WI38 (cell line): Measurements from ENCODE around the gene TASP1.
"Not testable (repeated sequence)": the region's sequence is repeated elsewhere in the genome, so short reads cannot be mapped to it uniquely, and the experiment has no call there.

Experiments used
- H3K4me3 ChIP-seq: 2 replicates; pipeline ENCODE4 v1.5.1; 2011; ENCODE audit warnings: low read depth, mild to moderate bottlenecking, control low read depth, low read length
- TF ChIP-seq, protein P1 (sequence below): IDR thresholded peaks from 2 replicates; pipeline ENCODE4 v1.5.1; 2012; ENCODE audit warnings: low read depth, mild to moderate bottlenecking, control low read depth, low read length

TASP1 gene

GRCh38 chr20:13648291-13649228, 9.8 kb upstream of the TASP1 start:
- TF ChIP-seq, protein P1, sequence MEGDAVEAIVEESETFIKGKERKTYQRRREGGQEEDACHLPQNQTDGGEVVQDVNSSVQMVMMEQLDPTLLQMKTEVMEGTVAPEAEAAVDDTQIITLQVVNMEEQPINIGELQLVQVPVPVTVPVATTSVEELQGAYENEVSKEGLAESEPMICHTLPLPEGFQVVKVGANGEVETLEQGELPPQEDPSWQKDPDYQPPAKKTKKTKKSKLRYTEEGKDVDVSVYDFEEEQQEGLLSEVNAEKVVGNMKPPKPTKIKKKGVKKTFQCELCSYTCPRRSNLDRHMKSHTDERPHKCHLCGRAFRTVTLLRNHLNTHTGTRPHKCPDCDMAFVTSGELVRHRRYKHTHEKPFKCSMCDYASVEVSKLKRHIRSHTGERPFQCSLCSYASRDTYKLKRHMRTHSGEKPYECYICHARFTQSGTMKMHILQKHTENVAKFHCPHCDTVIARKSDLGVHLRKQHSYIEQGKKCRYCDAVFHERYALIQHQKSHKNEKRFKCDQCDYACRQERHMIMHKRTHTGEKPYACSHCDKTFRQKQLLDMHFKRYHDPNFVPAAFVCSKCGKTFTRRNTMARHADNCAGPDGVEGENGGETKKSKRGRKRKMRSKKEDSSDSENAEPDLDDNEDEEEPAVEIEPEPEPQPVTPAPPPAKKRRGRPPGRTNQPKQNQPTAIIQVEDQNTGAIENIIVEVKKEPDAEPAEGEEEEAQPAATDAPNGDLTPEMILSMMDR = no peak
- H3K4me3 ChIP-seq = no peak overlapping the region

GRCh38 chr20:13644010-13644409, 5.3 kb upstream of the TASP1 start:
- no peak overlapping the region for H3K4me3 ChIP-seq
- TF ChIP-seq, protein P1 = no peak

DNA sequence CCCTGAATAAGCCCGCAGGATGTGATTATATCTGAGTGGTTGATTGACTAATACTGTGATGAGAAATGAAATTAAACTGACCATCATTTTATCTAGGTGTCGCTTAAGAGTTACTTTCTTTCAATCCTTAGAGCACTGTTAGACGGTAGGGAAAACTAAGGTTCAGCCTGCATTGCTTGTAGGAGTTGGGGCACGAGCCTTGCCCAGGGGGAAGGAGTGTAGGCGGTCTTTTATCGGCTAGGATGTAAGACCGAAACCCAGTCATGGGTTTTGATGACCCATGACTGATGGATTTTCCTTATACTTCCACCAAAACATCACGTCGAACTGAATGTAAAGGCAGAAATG, 392 bp upstream of the TASP1 start:
- TF ChIP-seq, protein P1 = no peak
- peak overlapping the region; percentile 98 for H3K4me3 ChIP-seq

- peak overlapping the region; percentile 98 for H3K4me3 ChIP-seq
- TF ChIP-seq, protein P1 = no peak
These were observed 603 bp downstream of the TASP1 start for GRCh38 chr20:13638162-13638495.

GRCh38 chr20:13632431-13632830, 6.3 kb downstream of the TASP1 start:
- H3K4me3 ChIP-seq = no peak overlapping the region
- TF ChIP-seq, protein P1 = no peak

DNA sequence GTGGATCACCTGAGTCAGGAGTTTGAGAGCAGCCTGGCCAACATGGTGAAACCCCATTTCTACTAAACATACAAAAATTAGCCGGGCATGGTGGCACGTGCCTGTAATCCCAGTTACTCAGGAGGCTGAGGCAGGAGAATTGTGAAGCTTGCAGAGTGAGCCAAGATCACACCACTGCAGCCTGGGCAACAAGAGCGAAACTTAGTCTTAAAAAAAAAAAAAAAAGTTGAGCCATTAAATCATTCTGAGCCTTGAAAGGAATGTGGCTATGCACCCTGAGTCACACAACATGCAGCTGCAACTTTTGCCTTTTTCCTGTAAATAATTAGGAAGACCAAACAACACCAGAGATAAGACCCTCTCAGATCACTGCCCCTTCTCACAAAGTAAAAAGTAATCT, 11.2 kb downstream of the TASP1 start:
- not testable (repeated sequence) for H3K4me3 ChIP-seq

GRCh38 chr20:13626724-13627123, 12.0 kb downstream of the TASP1 start:
- H3K4me3 ChIP-seq = no peak overlapping the region
- TF ChIP-seq, protein P1 = no peak
